VCaP (cell line): Measurements from ENCODE around the gene WDFY4.
"Not testable (repeated sequence)": the region's sequence is repeated elsewhere in the genome, so short reads cannot be mapped to it uniquely, and the experiment has no call there.

Experiments used
- H3K27ac ChIP-seq: fragments of 450-650 bp; 2 replicates; pipeline ENCODE4 v1.5.1; 2017
- TF ChIP-seq, protein P1 (sequence below): fragments of 450-650 bp; conservative IDR thresholded peaks from 2 replicates; pipeline ENCODE4 v1.5.1; 2017; ENCODE audit warnings: mild to moderate bottlenecking, moderate library complexity

The WDFY4 gene

DNA sequence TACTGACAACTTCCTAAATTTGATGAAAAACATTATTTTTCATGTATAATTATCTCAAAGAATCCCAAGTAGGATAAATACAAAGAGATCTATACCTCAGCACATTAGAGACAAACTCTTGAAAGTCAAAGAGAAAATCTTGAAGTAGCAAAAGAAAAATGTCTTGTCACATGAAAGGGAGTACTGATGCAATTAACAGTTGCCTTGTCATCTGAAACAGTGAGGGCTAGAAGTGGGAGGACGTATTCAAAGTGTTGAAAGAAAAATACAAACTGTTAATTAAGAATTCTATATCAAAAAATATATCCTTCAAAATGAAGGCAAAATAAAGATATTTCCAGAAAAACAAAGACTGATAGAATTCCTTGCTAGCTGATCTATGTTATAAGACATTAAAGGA is 44.3 kb upstream of the WDFY4 start:
- TF ChIP-seq, protein P1, sequence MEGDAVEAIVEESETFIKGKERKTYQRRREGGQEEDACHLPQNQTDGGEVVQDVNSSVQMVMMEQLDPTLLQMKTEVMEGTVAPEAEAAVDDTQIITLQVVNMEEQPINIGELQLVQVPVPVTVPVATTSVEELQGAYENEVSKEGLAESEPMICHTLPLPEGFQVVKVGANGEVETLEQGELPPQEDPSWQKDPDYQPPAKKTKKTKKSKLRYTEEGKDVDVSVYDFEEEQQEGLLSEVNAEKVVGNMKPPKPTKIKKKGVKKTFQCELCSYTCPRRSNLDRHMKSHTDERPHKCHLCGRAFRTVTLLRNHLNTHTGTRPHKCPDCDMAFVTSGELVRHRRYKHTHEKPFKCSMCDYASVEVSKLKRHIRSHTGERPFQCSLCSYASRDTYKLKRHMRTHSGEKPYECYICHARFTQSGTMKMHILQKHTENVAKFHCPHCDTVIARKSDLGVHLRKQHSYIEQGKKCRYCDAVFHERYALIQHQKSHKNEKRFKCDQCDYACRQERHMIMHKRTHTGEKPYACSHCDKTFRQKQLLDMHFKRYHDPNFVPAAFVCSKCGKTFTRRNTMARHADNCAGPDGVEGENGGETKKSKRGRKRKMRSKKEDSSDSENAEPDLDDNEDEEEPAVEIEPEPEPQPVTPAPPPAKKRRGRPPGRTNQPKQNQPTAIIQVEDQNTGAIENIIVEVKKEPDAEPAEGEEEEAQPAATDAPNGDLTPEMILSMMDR: no peak
- H3K27ac ChIP-seq: no peak overlapping the region

GRCh38 chr10:48641099-48641690 is 43.5 kb upstream of the WDFY4 start:
- not testable (repeated sequence) for H3K27ac ChIP-seq

GRCh38 chr10:48645600-48645999 is 39.1 kb upstream of the WDFY4 start:
- no peak overlapping the region for H3K27ac ChIP-seq
- TF ChIP-seq, protein P1: no peak

GRCh38 chr10:48647073-48647472 is 37.6 kb upstream of the WDFY4 start:
- not testable (repeated sequence) for H3K27ac ChIP-seq

DNA sequence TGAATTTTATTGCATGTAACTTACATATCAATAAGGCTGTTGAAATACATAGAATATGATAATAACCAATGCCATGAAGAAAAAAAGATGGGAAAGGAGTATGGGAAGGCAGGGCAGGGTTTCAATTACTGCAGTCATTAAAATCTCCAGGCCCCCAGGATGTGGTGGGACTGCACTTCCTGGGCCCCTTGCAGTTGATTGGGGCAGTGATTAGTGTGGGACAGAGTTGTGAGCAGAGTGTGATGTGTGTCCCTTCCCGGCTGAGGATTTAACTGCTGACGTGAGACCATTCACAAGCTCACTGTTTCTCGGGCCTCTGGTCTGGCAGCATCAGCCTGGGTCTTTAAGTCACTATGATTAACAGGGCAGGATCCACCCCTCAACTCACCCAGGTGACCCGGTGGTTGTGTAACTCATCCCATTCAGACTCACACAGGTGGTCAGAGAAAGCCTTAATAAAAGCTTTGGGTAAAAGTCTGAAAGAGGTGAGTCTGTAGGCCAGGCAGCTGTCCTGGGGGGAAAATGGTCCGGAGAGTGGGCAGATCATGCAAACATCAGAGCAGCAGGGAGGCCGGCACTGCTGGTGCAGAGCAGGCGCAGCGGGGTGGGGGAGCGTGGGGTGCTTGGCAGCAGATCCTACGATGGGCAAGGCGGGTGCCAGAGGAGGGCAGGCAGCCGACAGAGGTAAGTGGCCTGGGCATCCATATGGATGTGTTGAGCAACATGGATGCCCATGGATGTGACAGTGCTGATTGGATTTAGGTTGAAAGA is 36.3 kb upstream of the WDFY4 start:
- TF ChIP-seq, protein P1: no peak
- no peak overlapping the region for H3K27ac ChIP-seq

DNA sequence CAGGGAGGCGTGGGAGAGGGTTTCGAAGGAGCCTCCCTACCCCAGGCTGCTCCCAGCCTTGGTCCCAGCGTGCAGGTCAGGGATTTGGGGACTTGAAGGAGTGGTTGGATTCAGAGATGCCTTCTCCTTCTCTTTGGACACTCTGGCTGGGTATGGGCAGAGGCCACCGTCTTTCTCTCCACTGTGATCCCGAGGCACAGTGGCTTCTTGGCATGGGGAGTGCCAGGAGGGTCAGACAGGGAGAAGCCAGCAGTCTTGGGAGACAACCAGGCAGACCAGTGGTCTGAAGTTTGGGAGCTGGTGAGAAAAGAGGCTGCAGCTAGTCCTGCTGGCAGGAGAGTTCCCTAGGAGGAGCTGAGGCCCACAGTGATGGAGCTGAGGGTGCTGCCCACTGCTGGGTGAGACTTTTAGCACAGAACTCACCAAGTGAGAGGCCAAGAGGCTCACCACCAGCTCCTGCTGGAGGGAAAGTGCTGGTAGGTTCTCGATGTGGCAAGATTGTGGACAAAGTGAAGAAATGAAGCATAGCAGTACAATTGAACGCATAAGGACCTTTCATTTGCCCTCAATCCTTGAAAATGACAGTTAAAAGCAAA is 35.2 kb upstream of the WDFY4 start:
- TF ChIP-seq, protein P1: no peak
- no peak overlapping the region for H3K27ac ChIP-seq

DNA sequence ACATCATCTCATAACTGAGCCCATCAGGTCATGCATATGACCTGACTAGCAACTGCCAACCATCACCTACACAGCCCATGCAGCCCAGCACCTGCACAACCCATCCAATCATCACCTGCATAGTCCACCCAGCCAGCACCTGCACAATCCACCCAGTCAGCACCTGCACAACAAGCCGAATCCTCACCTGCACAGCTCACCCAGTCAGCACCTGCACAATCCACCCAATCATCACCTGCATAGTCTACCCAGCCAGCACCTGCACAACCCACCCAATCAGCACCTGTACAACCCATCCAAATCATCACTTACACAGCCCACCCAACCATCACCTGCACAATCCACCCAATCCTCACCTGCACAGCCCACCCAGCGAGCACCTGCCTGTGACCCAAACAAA is 33.4 kb upstream of the WDFY4 start:
- H3K27ac ChIP-seq: no peak overlapping the region
- TF ChIP-seq, protein P1: no peak

DNA sequence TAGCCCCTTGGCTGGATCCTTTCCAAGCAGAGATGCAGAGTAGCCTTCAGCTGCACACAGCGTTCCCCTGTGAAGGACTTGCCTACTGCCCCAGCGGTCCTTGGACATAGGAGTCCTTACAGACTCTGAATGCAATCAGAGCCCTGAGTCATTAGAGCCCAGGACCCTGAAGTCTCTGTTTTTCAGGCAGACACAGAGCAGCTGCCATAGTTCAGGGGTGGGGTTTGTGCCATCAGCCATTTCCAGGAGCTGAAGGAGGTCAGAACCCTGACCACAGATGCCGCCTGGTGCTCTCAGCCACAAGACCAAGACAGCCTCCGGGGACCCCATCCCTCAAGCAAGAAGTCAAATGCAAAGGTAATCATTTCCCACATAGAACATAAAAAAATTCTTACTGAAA is 32.8 kb upstream of the WDFY4 start:
- TF ChIP-seq, protein P1: no peak
- H3K27ac ChIP-seq: no peak overlapping the region
